ENCODE data around the gene CD8A. TPM values are rescaled to one million over a fixed set of nuclear protein-coding genes. Genes with fewer than 3 reads are reported as not detected.

CD8A gene
- total RNA-seq, 2 donors from 2014 or later, result 1.6 to 3.2 TPM

GRCh38 chr2:86786001-86786536 is 4.6 kb downstream of the CD8A start:
- intact Hi-C loops (cut with DNase I, micrococcal nuclease), result no loop called here
- DNase-seq, result no peak
- ATAC-seq, result no peak

GRCh38 chr2:86785456-86785855 is 5.3 kb downstream of the CD8A start:
- DNase-seq (no peak), ATAC-seq (no peak)
- intact Hi-C loops (cut with DNase I, micrococcal nuclease), result no loop called here

- DNase-seq (no peak), ATAC-seq (no peak)
- intact Hi-C loops (cut with DNase I, micrococcal nuclease), result no loop called here
Measured at GRCh38 chr2:86783615-86784339, 6.9 kb downstream of the CD8A start.

GRCh38 chr2:86782748-86783147 is 8.0 kb downstream of the CD8A start:
- intact Hi-C loops (cut with DNase I, micrococcal nuclease), result no loop called here
- no peak for DNase-seq
- no peak for ATAC-seq

GRCh38 chr2:86781363-86781762 is 9.3 kb downstream of the CD8A start:
- intact Hi-C loops (cut with DNase I, micrococcal nuclease), result no loop called here
- ATAC-seq (no peak), DNase-seq (no peak)

GRCh38 chr2:86779971-86780370 is 10.7 kb downstream of the CD8A start:
- no peak for ATAC-seq
- no peak for DNase-seq
- intact Hi-C loops (cut with DNase I, micrococcal nuclease), result no loop called here

GRCh38 chr2:86778957-86779356 is 11.8 kb downstream of the CD8A start:
- DNase-seq (no peak), ATAC-seq (peak; percentile 61)
- intact Hi-C loops (cut with DNase I, micrococcal nuclease), result no loop called here

- intact Hi-C loops (cut with DNase I, micrococcal nuclease), result no loop called here
- ATAC-seq (no peak), DNase-seq (no peak)
Measured at GRCh38 chr2:86776532-86776931, 14.2 kb downstream of the CD8A start.

- DNase-seq, result no peak
- intact Hi-C loops (cut with DNase I, micrococcal nuclease), result no loop called here
Measured at GRCh38 chr2:86775338-86775737, 15.4 kb downstream of the CD8A start.

GRCh38 chr2:86774862-86775261 is 15.9 kb downstream of the CD8A start:
- intact Hi-C loops (cut with DNase I, micrococcal nuclease), result no loop called here
- no peak for DNase-seq
- ATAC-seq, result no peak

More at GRCh38 chr2:86775338-86775737, 15.4 kb downstream of the CD8A start:
- no peak for ATAC-seq

GRCh38 chr2:86772611-86773010 is 18.1 kb downstream of the CD8A start:
- no peak for DNase-seq
- intact Hi-C loops (cut with DNase I, micrococcal nuclease), result no loop called here
- no peak for ATAC-seq

- DNase-seq (no peak), ATAC-seq (no peak)
- intact Hi-C loops (cut with DNase I, micrococcal nuclease), result no loop called here
Measured at GRCh38 chr2:86770816-86771301, 19.9 kb downstream of the CD8A start.

- DNase-seq, result no peak
- intact Hi-C loops (cut with DNase I, micrococcal nuclease), result no loop called here
- peak; percentile 69 for ATAC-seq
Measured at GRCh38 chr2:86769838-86770237, 20.9 kb downstream of the CD8A start.

GRCh38 chr2:86768189-86768949 is 22.3 kb downstream of the CD8A start:
- DNase-seq, result no peak
- intact Hi-C loops (cut with DNase I, micrococcal nuclease), result no loop called here
- no peak for ATAC-seq

GRCh38 chr2:86765310-86765695 is 25.4 kb downstream of the CD8A start:
- no peak for DNase-seq
- intact Hi-C loops (cut with DNase I, micrococcal nuclease), result no loop called here
- no peak for ATAC-seq

GRCh38 chr2:86764661-86765309 is 25.9 kb downstream of the CD8A start:
- intact Hi-C loops (cut with DNase I, micrococcal nuclease), result no loop called here
- DNase-seq (no peak), ATAC-seq (peak; percentile 82)

- ATAC-seq (no peak), DNase-seq (no peak)
- intact Hi-C loops (cut with DNase I, micrococcal nuclease), result no loop called here
Measured at GRCh38 chr2:86760371-86760770, 30.3 kb downstream of the CD8A start.

- DNase-seq (no peak), ATAC-seq (no peak)
- intact Hi-C loops (cut with DNase I, micrococcal nuclease), result no loop called here
Measured at GRCh38 chr2:86758405-86758804, 32.3 kb downstream of the CD8A start.

GRCh38 chr2:86753606-86754005 is 37.1 kb downstream of the CD8A start:
- ATAC-seq (no peak), DNase-seq (no peak)
- intact Hi-C loops (cut with DNase I, micrococcal nuclease), result no loop called here

- ATAC-seq (peak; percentile 69), DNase-seq (no peak)
- intact Hi-C loops (cut with DNase I, micrococcal nuclease), result no loop called here
Measured at GRCh38 chr2:86752934-86753333, 37.8 kb downstream of the CD8A start.

Measured in left colon (tissue), 2 donors.